HEK293 (cell line): ENCODE results near the gene AFG1L.

ENCODE experiments used
- CTCF ChIA-PET: fragments of 350-600 bp; formaldehyde crosslinking; extraction: SDS; loops from one replicate; lab custom pipeline; 2021; ENCODE audit warnings: antibody characterized with exemption; lab: Yijun Ruan, JAX
- POLR2A ChIA-PET: fragments of 300-600 bp; formaldehyde crosslinking; extraction: SDS; loops from one replicate; lab custom pipeline; 2020; ENCODE audit warnings: antibody characterized with exemption, inconsistent platforms; lab: Yijun Ruan, JAX
- H3K27ac ChIP-seq: fragments of 200-500 bp; sonication (Bioruptor generic); 2 replicates; pipeline ENCODE4 v1.5.1; 2014; ENCODE audit warnings: low read depth, low read length, control low read depth, inconsistent platforms; ENCODE audit errors: extremely low read depth
- H3K36me3 ChIP-seq, 2 experiments: fragments of 200-500 bp in 1 of 2; sonication (Bioruptor generic) in 1 of 2; 1 replicate in 1 of 2; 2 replicates in 1 of 2; pipeline ENCODE4 v1.5.1; 2014 to 2017; ENCODE audit warnings: inconsistent platforms in 2 of 2, low read length in 2 of 2; ENCODE audit not compliant: control insufficient read depth in 2 of 2, insufficient read depth in 1 of 2
- H3K4me1 ChIP-seq: fragments of 200-500 bp; sonication (Bioruptor generic); 2 replicates; pipeline ENCODE4 v1.5.1; 2014; ENCODE audit warnings: mild to moderate bottlenecking, low read length, inconsistent platforms; ENCODE audit not compliant: control insufficient read depth, insufficient read depth
- H3K4me3 ChIP-seq: 2 replicates; pipeline ENCODE4 v1.5.1; 2011; ENCODE audit warnings: low read depth, mild to moderate bottlenecking, control low read depth, low read length, moderate library complexity
- H3K9me3 ChIP-seq: fragments of 200-500 bp; sonication (Bioruptor generic); 2 replicates; pipeline ENCODE4 v1.5.1; 2014; ENCODE audit warnings: low read depth, low read length, inconsistent platforms; ENCODE audit not compliant: control insufficient read depth, insufficient read depth
- ATF2 ChIP-seq: fragments of 450-650 bp; formaldehyde crosslinking; IDR thresholded peaks from 2 replicates; pipeline ENCODE4 v1.5.1; 2016; ENCODE audit warnings: missing biosample characterization, missing genetic modification characterization, low read depth
- PRDM4 ChIP-seq: fragments of 450-650 bp; formaldehyde crosslinking; IDR thresholded peaks from 2 replicates; pipeline ENCODE4 v1.5.1; 2017; ENCODE audit warnings: missing biosample characterization, missing genetic modification characterization
- ZBTB44 ChIP-seq: fragments of 450-650 bp; IDR thresholded peaks from 2 replicates; pipeline ENCODE4 v1.5.1; 2018; ENCODE audit warnings: missing biosample characterization, mild to moderate bottlenecking, missing genetic modification characterization
- ZIC2 ChIP-seq: fragments of 450-650 bp; formaldehyde crosslinking; IDR thresholded peaks from 2 replicates; pipeline ENCODE4 v1.5.1; 2016; ENCODE audit warnings: missing biosample characterization, missing genetic modification characterization
- ZNF202 ChIP-seq: fragments of 450-650 bp; formaldehyde crosslinking; IDR thresholded peaks from 2 replicates; pipeline ENCODE4 v1.5.1; 2016; ENCODE audit warnings: missing biosample characterization, missing genetic modification characterization, borderline replicate concordance
- ZNF23 ChIP-seq: fragments of 450-650 bp; formaldehyde crosslinking; IDR thresholded peaks from 2 replicates; pipeline ENCODE4 v1.5.1; 2016; ENCODE audit warnings: missing biosample characterization, missing genetic modification characterization, borderline replicate concordance
- ZNF280D ChIP-seq: fragments of 450-650 bp; formaldehyde crosslinking; IDR thresholded peaks from 2 replicates; pipeline ENCODE4 v1.5.1; 2016; ENCODE audit warnings: missing biosample characterization, missing genetic modification characterization
- ZNF423 ChIP-seq: fragments of 450-650 bp; formaldehyde crosslinking; IDR thresholded peaks from 2 replicates; pipeline ENCODE4 v1.5.1; 2016; ENCODE audit warnings: missing biosample characterization, missing genetic modification characterization
- ZNF488 ChIP-seq: fragments of 450-650 bp; formaldehyde crosslinking; IDR thresholded peaks from 2 replicates; pipeline ENCODE4 v1.5.1; 2016; ENCODE audit warnings: missing biosample characterization, missing genetic modification characterization
- ZNF561 ChIP-seq: fragments of 450-650 bp; IDR thresholded peaks from 2 replicates; pipeline ENCODE4 v1.5.1; 2018; ENCODE audit warnings: missing biosample characterization, missing genetic modification characterization, borderline replicate concordance
- ZNF629 ChIP-seq: fragments of 450-650 bp; formaldehyde crosslinking; IDR thresholded peaks from 2 replicates; pipeline ENCODE4 v1.5.1; 2017; ENCODE audit warnings: missing biosample characterization, missing genetic modification characterization
- ZNF707 ChIP-seq: fragments of 450-650 bp; formaldehyde crosslinking; IDR thresholded peaks from 2 replicates; pipeline ENCODE4 v1.5.1; 2016; ENCODE audit warnings: missing biosample characterization, missing genetic modification characterization
- ZNF76 ChIP-seq: fragments of 450-650 bp; formaldehyde crosslinking; IDR thresholded peaks from 2 replicates; pipeline ENCODE4; 2016; ENCODE audit warnings: low read depth, missing biosample characterization, missing genetic modification characterization, borderline replicate concordance
- ZNF843 ChIP-seq: fragments of 450-650 bp; formaldehyde crosslinking; IDR thresholded peaks from 2 replicates; pipeline ENCODE4 v1.5.1; 2016; ENCODE audit warnings: missing biosample characterization, missing genetic modification characterization
- ZSCAN30 ChIP-seq: fragments of 450-650 bp; IDR thresholded peaks from 2 replicates; pipeline ENCODE4 v1.5.1; 2018; ENCODE audit warnings: missing biosample characterization, mild to moderate bottlenecking, missing genetic modification characterization, moderate library complexity

Gene AFG1L

GRCh38 chr6:108568551-108569305 lies 273.9 kb downstream of the AFG1L start (continued):
- no peak for TF ChIP-seq ZNF488 (tag by site-specific recombination)
- no peak for TF ChIP-seq ZIC2
- no peak for TF ChIP-seq ZSCAN30 (tag by site-specific recombination)
- TF ChIP-seq ZNF23, result no peak
- TF ChIP-seq ZNF76 (tag by site-specific recombination), result no peak
- no peak for TF ChIP-seq ZNF843
- TF ChIP-seq, all 188 proteins: peak for 0

GRCh38 chr6:108570517-108570916 lies 275.7 kb downstream of the AFG1L start:
- Histone ChIP-seq H3K4me1 (peaks cover 9% of the 10 kb centered on the region), H3K36me3 (peaks cover 28 to 60% of the 10 kb centered on the region in 2 experiments), H3K4me3 (no peak overlapping the region), H3K27ac (no peak overlapping the region), H3K9me3 (no peaks in the 10 kb centered on the region)
- POLR2A ChIA-PET, result interaction anchor here (1.1 kb wide), 1 partner anchor 10 kb away, joined by 3 read pairs; no protein-coding TSS in a partner anchor
- CTCF ChIA-PET, result interaction anchor here (0.7 to 1.0 kb wide), 5 partner anchors 131 to 503 kb away, joined by 3 to 4 read pairs (median 3); no protein-coding TSS in a partner anchor
- TF ChIP-seq ATF2, result no peak
- TF ChIP-seq ZNF280D (tag by site-specific recombination), result no peak
- TF ChIP-seq ZNF707 (tag by site-specific recombination), result no peak
- no peak for TF ChIP-seq ZBTB44
- no peak for TF ChIP-seq ZNF202
- TF ChIP-seq PRDM4 (tag by site-specific recombination), result no peak
- TF ChIP-seq ZNF423 (tag by site-specific recombination), result no peak
- TF ChIP-seq ZNF629 (tag by site-specific recombination), result no peak
- TF ChIP-seq ZNF561 (tag by site-specific recombination), result no peak
